HepG2 (cell line): ENCODE data around the gene HDDC2. TPM values are rescaled to one million over a fixed set of nuclear protein-coding genes. Genes with fewer than 3 reads are reported as not detected.

Experiments
- ATF4 ChIP-seq, 2 experiments: fragments of 450-650 bp in 1 of 2; sonication (generic) in 1 of 2; formaldehyde crosslinking; IDR thresholded peaks; 2 replicates each; pipeline versions ENCODE4 v1.5.0 to v1.8.0; 2020 to 2022; ENCODE audit warnings: mild to moderate bottlenecking in 1 of 2, missing genetic modification reagents in 1 of 2
- ATM ChIP-seq: fragments of 450-650 bp; IDR thresholded peaks from 2 replicates; pipeline ENCODE4 v1.7.1; 2017; ENCODE audit warnings: mild to moderate bottlenecking, borderline replicate concordance
- GZF1 ChIP-seq: sonication (generic); formaldehyde crosslinking; IDR thresholded peaks from 2 replicates; pipeline ENCODE4 v1.5.1; 2020; ENCODE audit warnings: mild to moderate bottlenecking, missing genetic modification reagents
- HDAC1 ChIP-seq: sonication (generic); formaldehyde crosslinking; IDR thresholded peaks from 2 replicates; pipeline ENCODE4 v1.5.1; 2020; ENCODE audit warnings: mild to moderate bottlenecking, missing genetic modification reagents
- NONO ChIP-seq, 2 experiments: fragments of 450-650 bp in 1 of 2; sonication (generic) in 1 of 2; formaldehyde crosslinking in 1 of 2; IDR thresholded peaks in 1 of 2; conservative IDR thresholded peaks in 1 of 2; 2 replicates each; pipeline versions ENCODE4 v1.6.1 to v1.8.0; 2017 to 2022; ENCODE audit warnings: mild to moderate bottlenecking in 1 of 2, missing genetic modification reagents in 1 of 2, moderate library complexity in 1 of 2
- NPAS2 ChIP-seq: sonication (generic); formaldehyde crosslinking; IDR thresholded peaks from 2 replicates; pipeline ENCODE4 v1.8.0; 2022; ENCODE audit warnings: mild to moderate bottlenecking, missing genetic modification reagents, borderline replicate concordance
- ZBTB38 ChIP-seq: sonication (generic); formaldehyde crosslinking; IDR thresholded peaks from 2 replicates; pipeline ENCODE4 v1.5.1; 2020; ENCODE audit warnings: mild to moderate bottlenecking, missing genetic modification reagents
- ZFP36L1 ChIP-seq: sonication (generic); formaldehyde crosslinking; IDR thresholded peaks from 2 replicates; pipeline ENCODE4 v1.8.0; 2022; ENCODE audit warnings: mild to moderate bottlenecking, missing genetic modification reagents, moderate library complexity
- ZNF256 ChIP-seq: sonication (generic); formaldehyde crosslinking; conservative IDR thresholded peaks from 2 replicates; pipeline ENCODE4 v1.4.0; 2020; ENCODE audit warnings: missing genetic modification reagents
- ZNF276 ChIP-seq: sonication (generic); formaldehyde crosslinking; IDR thresholded peaks from 2 replicates; pipeline ENCODE4 v1.4.0; 2020; ENCODE audit warnings: mild to moderate bottlenecking, low read depth, missing genetic modification reagents
- ZNF318 ChIP-seq: sonication (generic); formaldehyde crosslinking; IDR thresholded peaks from 2 replicates; pipeline ENCODE4 v1.4.0; 2020; ENCODE audit warnings: mild to moderate bottlenecking, missing genetic modification reagents
- ZNF414 ChIP-seq: sonication (generic); formaldehyde crosslinking; IDR thresholded peaks from 2 replicates; pipeline ENCODE4 v1.5.0; 2020; ENCODE audit warnings: missing genetic modification reagents
- polyA plus RNA-seq, 8 experiments: library from polyadenylated mRNA; depleted of rRNA in 3 of 8; stranded (reverse) in 7 of 8; unstranded in 1 of 8; fragments of >200 nt; fragmentation: Illumina TruSeq in 4 of 8; extraction: Trizol in 4 of 8; gene quantifications; 2 replicates each; pipeline versions ENCODE4 v1.2.1 to v1.2.3, GENCODE V29; 2011 to 2016; ENCODE audit warnings: low read depth in 4 of 8, missing spikeins in 1 of 8, mixed read lengths in 1 of 8; ENCODE audit not compliant: insufficient read depth in 1 of 8
- total RNA-seq, 5 experiments: library from RNA; depleted of rRNA; stranded (reverse); fragments of >200 nt; fragmentation: Illumina TruSeq; extraction: Trizol; gene quantifications; 2 replicates each; pipeline ENCODE4 v1.2.3, GENCODE V29; 2016; ENCODE audit warnings: low read depth in 1 of 5
- TF ChIP-seq, protein P1 (sequence below): sonication (generic); formaldehyde crosslinking; IDR thresholded peaks from 2 replicates; pipeline ENCODE4 v1.4.0; 2020; ENCODE audit warnings: missing genetic modification reagents

The HDDC2 gene
- total and polyA plus RNA-seq, 2 of the 13 experiments (the other 11 are each of a cell fraction or from before 2014, with no cell fraction given): 76.7 to 78.7 TPM

- TF ChIP-seq, protein P1, sequence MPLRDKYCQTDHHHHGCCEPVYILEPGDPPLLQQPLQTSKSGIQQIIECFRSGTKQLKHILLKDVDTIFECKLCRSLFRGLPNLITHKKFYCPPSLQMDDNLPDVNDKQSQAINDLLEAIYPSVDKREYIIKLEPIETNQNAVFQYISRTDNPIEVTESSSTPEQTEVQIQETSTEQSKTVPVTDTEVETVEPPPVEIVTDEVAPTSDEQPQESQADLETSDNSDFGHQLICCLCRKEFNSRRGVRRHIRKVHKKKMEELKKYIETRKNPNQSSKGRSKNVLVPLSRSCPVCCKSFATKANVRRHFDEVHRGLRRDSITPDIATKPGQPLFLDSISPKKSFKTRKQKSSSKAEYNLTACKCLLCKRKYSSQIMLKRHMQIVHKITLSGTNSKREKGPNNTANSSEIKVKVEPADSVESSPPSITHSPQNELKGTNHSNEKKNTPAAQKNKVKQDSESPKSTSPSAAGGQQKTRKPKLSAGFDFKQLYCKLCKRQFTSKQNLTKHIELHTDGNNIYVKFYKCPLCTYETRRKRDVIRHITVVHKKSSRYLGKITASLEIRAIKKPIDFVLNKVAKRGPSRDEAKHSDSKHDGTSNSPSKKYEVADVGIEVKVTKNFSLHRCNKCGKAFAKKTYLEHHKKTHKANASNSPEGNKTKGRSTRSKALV (CRISPR knock-in tag): peak; percentile 87
- TF ChIP-seq NONO (IDR thresholded peaks at IDR 0.05) (no peak), NONO (CRISPR knock-in tag; conservative IDR thresholded peaks at IDR 0.05) (peak; percentile 92), ATM (no peak), NPAS2 (CRISPR knock-in tag) (no peak), ATF4 (CRISPR knock-in tag; IDR thresholded peaks at IDR 0.05) (no peak; a peak in 1 of 4 replicates), ZNF256 (0 out of 2 replicates have a peak, but pooled peaks have one; percentile 67), ZBTB38 (CRISPR knock-in tag) (peak; percentile 97), ZFP36L1 (CRISPR knock-in tag) (peak; percentile 93), ZNF276 (peak; percentile 97), HDAC1 (peak; percentile 92), GZF1 (CRISPR knock-in tag) (peak; percentile 55; the same call in 1 of the 2 replicates), ZNF318 (CRISPR knock-in tag) (peak; percentile 94), ZNF414 (peak; percentile 96)
Measured at GRCh38 chr6:125301435-125302391, at the start of gene HDDC2 (continued).
